GM19025 (cell line): ENCODE results near the gene FARP2.

Experiments used
- ATAC-seq: cut with Tn5 transposase; IDR thresholded peaks from one replicate; pipeline ENCODE4 v1.9.1; 2021; ENCODE audit warnings: mild to moderate bottlenecking, low read depth, moderate library complexity; ENCODE audit not compliant: unreplicated experiment

Gene FARP2

GRCh38 chr2:241324775-241325174 is 31.3 kb upstream of the FARP2 start:
- ATAC-seq = no peak

DNA sequence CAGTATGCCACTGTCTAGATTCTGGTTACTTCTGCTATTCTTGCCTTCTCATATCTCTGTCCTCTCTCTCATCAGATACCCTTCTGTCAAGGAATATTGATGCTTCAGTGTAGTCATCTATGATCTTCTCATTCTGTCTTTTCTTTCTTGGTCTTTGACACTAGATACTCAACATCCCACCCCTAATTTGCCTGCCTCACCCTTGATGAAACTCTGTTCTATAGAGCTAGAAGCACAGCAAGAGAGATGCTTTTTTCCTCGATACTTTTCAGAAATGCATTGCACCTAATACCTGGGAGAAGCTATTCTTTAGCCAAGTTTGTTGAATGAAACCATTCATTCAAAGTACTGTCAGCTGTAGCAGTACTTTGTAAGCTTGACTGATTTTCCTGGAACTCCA is 30.8 kb upstream of the FARP2 start:
- no peak for ATAC-seq

GRCh38 chr2:241329669-241330615 is 26.1 kb upstream of the FARP2 start:
- no peak for ATAC-seq

GRCh38 chr2:241330616-241330981 is 25.5 kb upstream of the FARP2 start:
- no peak for ATAC-seq

DNA sequence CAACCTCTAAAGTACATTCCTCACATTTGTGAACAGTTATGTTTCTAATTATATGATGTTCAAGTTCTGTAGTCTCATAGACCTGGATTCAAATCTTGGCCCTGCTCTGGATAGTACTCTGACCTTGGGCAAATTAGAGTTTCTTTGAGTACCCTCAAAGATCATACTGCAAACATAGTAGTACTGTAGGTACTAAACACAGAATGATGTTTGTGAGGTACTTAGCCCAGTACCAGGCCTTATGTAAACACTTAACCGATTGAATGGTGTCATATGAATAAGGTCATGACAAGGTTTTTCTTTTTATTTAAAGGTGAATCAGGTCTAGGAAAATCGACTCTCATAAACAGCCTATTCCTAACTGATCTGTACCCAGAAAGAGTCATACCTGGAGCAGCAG is 21.3 kb upstream of the FARP2 start:
- ATAC-seq = no peak

DNA sequence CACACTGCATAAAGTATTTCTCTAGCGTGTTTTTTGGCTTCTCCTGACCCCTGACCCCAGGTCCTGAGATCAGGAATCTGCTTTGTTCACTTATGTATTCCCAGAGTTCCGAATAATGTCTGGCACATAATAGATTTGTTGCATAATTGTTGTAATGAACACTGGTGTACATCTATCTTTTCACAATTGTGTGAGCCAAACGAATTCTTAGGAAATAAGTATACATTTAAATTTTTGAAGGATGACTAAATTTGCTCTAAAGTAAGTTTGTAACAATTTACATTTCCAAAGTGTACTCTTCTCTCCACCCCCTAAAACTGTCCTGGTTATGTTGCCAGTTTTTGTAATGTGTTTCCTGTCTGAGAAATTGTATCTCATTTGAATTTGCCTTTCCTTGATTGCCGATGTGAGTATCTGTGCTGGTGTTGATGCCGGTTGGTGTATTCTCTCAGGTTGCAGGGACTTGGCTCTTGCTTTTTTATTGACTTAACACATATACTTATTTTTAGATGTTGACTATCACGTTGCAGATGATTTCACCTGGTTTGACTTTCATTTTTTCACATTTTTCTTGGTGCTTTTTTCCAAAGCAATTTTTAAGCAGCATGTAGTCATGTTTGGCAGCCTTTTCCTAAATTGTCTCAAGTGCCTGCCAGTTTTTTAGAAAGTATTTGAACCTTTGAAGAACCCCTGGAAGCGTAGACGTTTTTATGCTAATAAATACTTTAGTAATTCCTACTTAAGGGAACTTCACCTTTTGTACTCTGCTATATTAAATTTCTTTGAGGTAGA is 16.1 kb upstream of the FARP2 start:
- ATAC-seq = no peak

- ATAC-seq = no peak
Observed at GRCh38 chr2:241340631-241341163, 15.4 kb upstream of the FARP2 start.

DNA sequence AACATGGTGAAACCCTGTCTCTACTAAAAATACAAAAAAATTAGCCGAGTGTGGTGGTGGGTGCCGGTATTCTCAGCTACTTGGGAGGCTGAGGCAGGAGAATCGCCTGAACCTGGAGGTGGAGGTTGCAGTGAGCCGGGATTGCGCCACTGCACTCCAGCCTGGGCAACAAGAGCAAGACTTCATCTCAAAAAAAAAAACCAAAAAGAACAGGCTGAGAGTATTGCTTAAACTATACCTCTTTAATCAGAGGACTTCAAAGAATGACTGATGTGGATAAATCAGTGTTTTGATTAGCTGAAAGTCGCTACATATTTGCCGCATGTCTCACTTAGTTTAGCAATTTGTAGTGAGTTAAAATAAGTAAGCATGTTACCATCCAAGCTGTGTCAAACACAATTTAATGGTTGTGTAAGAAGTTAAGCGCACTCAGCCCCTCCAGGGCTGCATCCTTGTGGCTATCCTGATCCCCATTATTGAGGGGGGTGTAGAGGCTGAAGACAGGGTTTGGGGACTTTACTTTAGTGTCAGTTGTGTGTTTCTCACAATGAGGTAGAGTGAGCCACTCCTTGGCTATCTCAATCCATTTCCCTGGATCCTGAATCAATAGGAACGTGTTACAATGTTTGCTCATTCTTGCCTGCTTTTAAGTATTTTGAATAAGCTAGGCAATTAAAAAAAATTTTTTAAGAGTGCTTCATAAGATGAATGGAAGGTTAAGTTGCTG is 11.0 kb upstream of the FARP2 start:
- no peak for ATAC-seq

DNA sequence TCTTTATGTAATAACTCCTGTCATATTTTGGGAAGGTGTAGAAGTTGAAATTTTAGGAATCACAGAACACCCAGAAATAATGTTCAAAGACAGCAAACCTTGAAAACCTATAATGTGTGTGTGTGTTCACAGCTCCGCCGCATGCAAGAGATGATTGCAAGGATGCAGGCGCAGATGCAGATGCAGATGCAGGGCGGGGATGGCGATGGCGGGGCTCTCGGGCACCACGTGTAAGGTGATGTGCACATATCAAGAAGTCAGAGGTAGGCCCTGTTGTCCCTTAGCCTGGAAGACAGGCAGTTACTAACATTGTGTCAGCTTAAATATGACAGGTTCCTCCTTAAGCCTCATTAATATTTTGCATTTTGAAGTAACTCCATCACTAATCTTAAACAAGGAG is 6.1 kb upstream of the FARP2 start:
- no peak for ATAC-seq

- ATAC-seq = no peak
Observed at GRCh38 chr2:241350530-241350877, 5.6 kb upstream of the FARP2 start.

- no peak for ATAC-seq
Observed at GRCh38 chr2:241350878-241351639, 5.0 kb upstream of the FARP2 start.

GRCh38 chr2:241351640-241352031 is 4.4 kb upstream of the FARP2 start:
- no peak for ATAC-seq

GRCh38 chr2:241352227-241352626 is 3.9 kb upstream of the FARP2 start:
- ATAC-seq = no peak

- no peak for ATAC-seq
Observed at GRCh38 chr2:241354668-241355658, 1.1 kb upstream of the FARP2 start.

DNA sequence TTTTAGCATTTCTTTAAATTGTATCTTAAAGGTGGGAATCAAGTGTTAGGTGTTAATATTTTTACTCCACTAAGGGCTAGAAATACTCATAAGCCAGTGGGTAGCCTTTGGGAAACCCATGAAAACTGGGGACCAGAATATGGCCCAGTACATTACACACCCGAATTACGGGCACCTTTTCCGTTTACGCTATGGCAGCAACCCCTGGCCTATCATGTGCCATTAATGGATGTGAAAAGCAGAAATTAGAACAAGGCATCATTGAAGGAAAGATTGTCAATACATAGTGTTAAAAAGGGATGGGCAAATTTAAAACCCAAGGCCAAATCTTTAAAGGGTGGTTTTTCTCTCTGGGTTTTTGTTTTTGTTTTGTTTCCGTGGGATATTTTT is 781 bp downstream of the FARP2 start:
- ATAC-seq = no peak

- no peak for ATAC-seq
Observed at GRCh38 chr2:241357531-241357930, 1.4 kb downstream of the FARP2 start.

DNA sequence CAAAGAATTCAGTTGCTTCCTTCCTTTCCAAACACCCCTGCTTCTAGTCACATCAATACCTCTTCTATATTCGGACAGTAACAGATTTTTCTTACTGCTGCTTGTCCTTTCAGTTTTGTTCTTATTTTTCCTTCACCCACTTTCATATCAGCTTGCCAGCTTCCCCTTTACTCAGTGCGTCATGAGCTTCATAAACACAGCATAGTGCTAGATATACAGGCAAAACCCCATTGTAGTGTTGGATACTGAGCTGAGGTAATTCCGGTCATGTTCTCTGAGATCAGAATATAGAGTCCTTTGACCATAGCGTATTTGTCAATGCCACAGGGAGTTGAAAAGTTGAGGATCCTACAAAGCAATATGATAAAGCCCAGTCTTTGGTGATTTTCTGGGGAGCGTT is 2.4 kb downstream of the FARP2 start:
- peak; percentile 31 for ATAC-seq

- ATAC-seq = no peak
Observed at GRCh38 chr2:241359481-241360045, 3.5 kb downstream of the FARP2 start.

GRCh38 chr2:241363426-241363825 is 7.3 kb downstream of the FARP2 start:
- no peak for ATAC-seq
